Karpas-422 (cell line): ENCODE measurements around the gene NMUR2. TPM values are rescaled to one million over a fixed set of nuclear protein-coding genes. Genes with fewer than 3 reads are reported as not detected.

Experiments
- DNase-seq: peaks from one replicate; pipeline ENCODE4 v3.0.0-alpha.2; 2015
- H2AFZ ChIP-seq: fragments of 200-600 bp; sonication (generic); 2 replicates; pipeline ENCODE4 v1.6.1; 2014; ENCODE audit warnings: antibody characterized with exemption, low read length, mixed read lengths
- H3K27ac ChIP-seq: fragments of 200-600 bp; sonication (generic); 2 replicates; pipeline ENCODE4 v1.5.1; 2014; ENCODE audit warnings: mild to moderate bottlenecking, low read length, moderate library complexity
- H3K27me3 ChIP-seq: fragments of 200-600 bp; sonication (generic); 2 replicates; pipeline ENCODE4 v1.6.1; 2014; ENCODE audit warnings: low read length, mixed read lengths
- H3K36me3 ChIP-seq: fragments of 200-600 bp; sonication (generic); 2 replicates; pipeline ENCODE4 v1.6.1; 2014; ENCODE audit warnings: low read length, mixed read lengths; ENCODE audit not compliant: insufficient read depth
- H3K4me1 ChIP-seq: fragments of 200-600 bp; sonication (generic); 2 replicates; pipeline ENCODE4 v1.6.1; 2014; ENCODE audit warnings: mild to moderate bottlenecking, low read length, mixed read lengths
- H3K4me2 ChIP-seq: fragments of 200-600 bp; sonication (generic); 2 replicates; pipeline ENCODE4 v1.6.1; 2014; ENCODE audit warnings: low read length, low read depth, mild to moderate bottlenecking; ENCODE audit not compliant: poor library complexity, severe bottlenecking
- H3K4me3 ChIP-seq: fragments of 200-600 bp; sonication (generic); 2 replicates; pipeline ENCODE4 v1.5.1; 2014; ENCODE audit warnings: mild to moderate bottlenecking, antibody characterized with exemption, low read length, mixed read lengths
- H3K79me2 ChIP-seq: fragments of 200-600 bp; sonication (generic); 2 replicates; pipeline ENCODE4 v1.6.1; 2014; ENCODE audit warnings: mild to moderate bottlenecking, low read length, mixed read lengths
- H3K9ac ChIP-seq: fragments of 200-600 bp; sonication (generic); 2 replicates; pipeline ENCODE4 v1.6.0; 2014; ENCODE audit warnings: low read length
- H3K9me2 ChIP-seq: fragments of 200-600 bp; sonication (generic), shearing (Covaris generic); replicated peaks from 2 replicates; pipeline ENCODE4 v1.6.0; 2014; ENCODE audit warnings: mild to moderate bottlenecking, low read length, moderate library complexity; ENCODE audit not compliant: insufficient read depth
- H3K9me3 ChIP-seq: fragments of 300-700, 200-600 bp; sonication (generic); 2 replicates; pipeline ENCODE4 v1.6.1; 2014; ENCODE audit warnings: low read length, mixed read lengths
- H4K20me1 ChIP-seq: fragments of 200-600 bp; sonication (generic); 2 replicates; pipeline ENCODE4 v1.6.1; 2014; ENCODE audit warnings: mild to moderate bottlenecking, antibody characterized with exemption, low read length, low read depth; ENCODE audit not compliant: insufficient read depth
- total RNA-seq: library from RNA; depleted of rRNA; stranded (reverse); fragments of >200 nt; shearing (Covaris generic); gene quantifications from 2 replicates; pipeline ENCODE4 v1.2.3, GENCODE V29; 2014; ENCODE audit warnings: low replicate concordance

NMUR2 gene
- total RNA-seq, 1 experiment from 2014 or later = not detected

DNA sequence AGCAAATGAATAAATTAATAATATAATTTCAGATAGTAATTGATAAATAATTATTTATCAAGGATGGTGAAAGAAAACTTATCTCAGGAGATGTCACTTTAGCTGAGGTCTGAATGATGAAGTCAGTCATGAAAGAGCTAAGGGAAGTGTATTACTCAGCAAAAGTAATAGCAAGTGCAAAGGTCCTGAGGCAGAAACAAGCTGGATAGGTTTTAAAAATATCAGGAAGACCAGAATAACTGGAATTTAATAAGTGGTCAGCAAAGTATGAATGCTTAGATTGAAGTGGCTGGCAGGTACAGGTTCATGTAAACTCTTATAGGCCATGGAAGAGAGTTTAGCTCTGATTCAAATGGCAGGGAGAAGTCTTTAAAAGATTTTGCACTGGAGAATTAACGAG is 1.0 kb upstream of the NMUR2 start:
- no peaks in the 10 kb centered on the region for H3K27me3 ChIP-seq
- no peak overlapping the region for H3K9ac ChIP-seq
- H3K27ac ChIP-seq = no peak overlapping the region
- H2AFZ ChIP-seq = no peak overlapping the region
- DNase-seq = no peak
- H3K36me3 ChIP-seq = no peaks in the 10 kb centered on the region
- no peak overlapping the region for H3K4me3 ChIP-seq
- no peaks in the 10 kb centered on the region for H3K79me2 ChIP-seq
- H3K9me3 ChIP-seq = no peaks in the 10 kb centered on the region
- H4K20me1 ChIP-seq = no peaks in the 10 kb centered on the region
- H3K4me2 ChIP-seq = no peak overlapping the region
- no peaks in the 10 kb centered on the region for H3K9me2 ChIP-seq
- no peaks in the 10 kb centered on the region for H3K4me1 ChIP-seq

DNA sequence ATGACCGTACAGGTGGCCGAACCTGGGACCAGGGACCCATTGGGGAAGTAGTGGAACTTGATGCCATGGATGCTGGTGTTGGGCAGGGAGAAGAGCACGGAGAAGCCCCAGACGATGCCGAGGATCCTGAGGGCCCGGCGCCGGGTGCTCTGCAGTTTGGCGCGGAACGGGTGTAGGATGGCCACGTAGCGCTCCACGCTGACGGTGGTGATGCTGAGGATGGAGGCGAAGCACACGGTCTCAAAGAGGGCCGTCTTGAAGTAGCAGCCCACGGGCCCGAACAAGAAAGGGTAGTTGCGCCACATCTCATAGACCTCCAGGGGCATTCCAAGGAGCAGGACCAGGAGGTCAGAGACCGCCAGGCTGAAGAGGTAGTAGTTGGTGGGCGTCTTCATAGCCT is 585 bp downstream of the NMUR2 start:
- Histone ChIP-seq H3K36me3 (no peaks in the 10 kb centered on the region), H3K27ac (no peak overlapping the region), H3K9me2 (no peaks in the 10 kb centered on the region), H3K9me3 (no peaks in the 10 kb centered on the region), H2AFZ (no peak overlapping the region), H4K20me1 (no peaks in the 10 kb centered on the region), H3K27me3 (no peaks in the 10 kb centered on the region), H3K4me3 (no peak overlapping the region), H3K4me1 (no peaks in the 10 kb centered on the region), H3K4me2 (no peak overlapping the region), H3K79me2 (no peaks in the 10 kb centered on the region), H3K9ac (no peak overlapping the region)
- no peak for DNase-seq

DNA sequence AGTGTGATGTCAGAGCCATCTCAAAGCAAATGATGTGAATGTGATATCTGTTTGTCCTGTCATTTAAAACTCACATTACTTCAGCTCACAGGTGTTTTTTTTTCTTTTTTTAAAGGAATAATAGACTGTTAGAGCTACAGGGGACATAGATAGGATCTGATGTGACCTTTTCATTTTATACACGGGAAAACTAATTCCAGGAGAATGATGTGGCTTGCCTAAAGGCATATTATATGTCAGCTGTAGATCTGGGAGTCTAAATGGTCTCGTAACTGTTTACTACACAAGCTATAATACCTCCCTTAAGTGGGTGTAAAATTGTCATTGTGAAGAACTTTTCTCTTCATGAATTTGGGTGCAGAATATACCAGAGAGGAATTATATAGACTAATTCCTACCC is 2.0 kb downstream of the NMUR2 start:
- no peak overlapping the region for H3K27ac ChIP-seq
- H3K27me3 ChIP-seq = no peaks in the 10 kb centered on the region
- H3K4me2 ChIP-seq = no peak overlapping the region
- no peak overlapping the region for H3K9ac ChIP-seq
- no peaks in the 10 kb centered on the region for H3K9me2 ChIP-seq
- H3K36me3 ChIP-seq = no peaks in the 10 kb centered on the region
- no peaks in the 10 kb centered on the region for H3K79me2 ChIP-seq
- DNase-seq = no peak
- no peaks in the 10 kb centered on the region for H3K4me1 ChIP-seq
- H3K4me3 ChIP-seq = no peak overlapping the region
- no peaks in the 10 kb centered on the region for H4K20me1 ChIP-seq
- no peak overlapping the region for H2AFZ ChIP-seq
- no peaks in the 10 kb centered on the region for H3K9me3 ChIP-seq

DNA sequence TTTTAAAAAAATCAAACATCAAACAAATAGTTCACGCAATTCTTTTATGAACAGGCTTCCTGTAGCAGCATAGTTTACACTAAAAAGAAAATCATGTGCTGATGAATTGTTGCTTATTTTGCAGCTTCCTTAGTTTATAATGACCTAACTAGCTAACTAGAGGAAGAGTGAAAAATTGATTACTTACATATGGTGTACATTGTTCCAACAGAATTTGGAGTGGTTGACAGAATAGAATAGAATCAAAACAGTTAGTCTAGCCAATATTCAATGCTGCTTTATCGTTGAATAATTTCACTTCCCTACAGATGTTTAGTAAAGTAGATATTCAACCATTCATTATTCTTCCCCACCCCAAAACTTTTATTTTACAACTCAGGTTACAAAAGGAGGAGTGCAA is 4.2 kb downstream of the NMUR2 start:
- no peak overlapping the region for H3K4me3 ChIP-seq
- H3K27me3 ChIP-seq = no peaks in the 10 kb centered on the region
- H3K4me1 ChIP-seq = no peaks in the 10 kb centered on the region
- H3K27ac ChIP-seq = no peak overlapping the region
- H3K4me2 ChIP-seq = no peak overlapping the region
- H3K9me3 ChIP-seq = no peaks in the 10 kb centered on the region
- no peaks in the 10 kb centered on the region for H3K79me2 ChIP-seq
- H3K9me2 ChIP-seq = no peaks in the 10 kb centered on the region
- no peak for DNase-seq
- no peak overlapping the region for H2AFZ ChIP-seq
- no peaks in the 10 kb centered on the region for H3K36me3 ChIP-seq
- H4K20me1 ChIP-seq = no peaks in the 10 kb centered on the region
- no peak overlapping the region for H3K9ac ChIP-seq

DNA sequence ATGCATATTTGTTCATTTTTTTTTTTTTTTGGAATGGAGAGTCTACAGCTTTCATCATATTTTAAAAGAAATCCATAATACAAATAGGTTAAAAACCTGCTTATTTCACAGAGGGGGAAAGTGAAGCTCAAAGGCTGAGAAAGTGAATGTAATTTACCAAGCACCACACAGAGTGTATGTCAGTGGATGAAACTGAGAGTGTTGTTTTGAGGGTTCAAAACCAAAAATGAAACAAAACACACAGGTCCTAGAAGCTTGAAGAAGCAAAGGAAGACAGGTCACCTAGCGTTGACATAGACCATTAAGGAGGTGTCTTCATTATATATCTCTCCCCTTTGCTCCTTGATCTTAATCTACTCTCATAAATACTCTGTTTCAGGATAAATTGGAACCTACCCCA is 7.5 kb downstream of the NMUR2 start:
- H2AFZ ChIP-seq = no peak overlapping the region
- no peaks in the 10 kb centered on the region for H3K9me3 ChIP-seq
- no peak overlapping the region for H3K4me2 ChIP-seq
- H3K36me3 ChIP-seq = no peaks in the 10 kb centered on the region
- no peaks in the 10 kb centered on the region for H3K9me2 ChIP-seq
- H3K79me2 ChIP-seq = no peaks in the 10 kb centered on the region
- H3K27ac ChIP-seq = no peak overlapping the region
- no peak for DNase-seq
- no peaks in the 10 kb centered on the region for H4K20me1 ChIP-seq
- H3K9ac ChIP-seq = no peak overlapping the region
- no peaks in the 10 kb centered on the region for H3K27me3 ChIP-seq
- H3K4me1 ChIP-seq = no peaks in the 10 kb centered on the region
- no peak overlapping the region for H3K4me3 ChIP-seq

DNA sequence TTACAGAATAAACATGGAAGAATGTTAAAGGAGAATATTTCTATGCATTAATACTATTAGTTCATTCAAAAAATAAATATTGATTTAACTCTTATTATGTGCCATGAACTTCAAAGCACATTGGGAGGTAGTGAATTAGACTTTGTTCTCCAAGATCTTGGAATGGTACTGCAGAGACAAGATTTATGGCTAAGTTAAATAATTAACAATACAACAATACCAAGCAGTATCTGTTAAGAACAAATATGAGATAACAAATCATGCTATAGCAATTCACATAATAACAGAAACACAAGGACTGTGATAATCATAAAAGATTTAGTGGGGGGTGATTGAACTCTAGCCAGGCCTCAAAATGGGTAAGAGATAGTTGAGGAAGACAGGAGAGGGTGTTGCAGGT is 11.6 kb downstream of the NMUR2 start:
- Histone ChIP-seq H3K79me2 (no peaks in the 10 kb centered on the region), H3K27me3 (no peaks in the 10 kb centered on the region), H3K27ac (no peak overlapping the region), H3K4me1 (no peaks in the 10 kb centered on the region), H3K9me2 (no peaks in the 10 kb centered on the region), H3K4me2 (no peak overlapping the region), H3K4me3 (no peak overlapping the region), H3K36me3 (no peaks in the 10 kb centered on the region), H3K9me3 (no peaks in the 10 kb centered on the region), H3K9ac (no peak overlapping the region), H4K20me1 (no peaks in the 10 kb centered on the region), H2AFZ (no peak overlapping the region)
- DNase-seq = no peak

DNA sequence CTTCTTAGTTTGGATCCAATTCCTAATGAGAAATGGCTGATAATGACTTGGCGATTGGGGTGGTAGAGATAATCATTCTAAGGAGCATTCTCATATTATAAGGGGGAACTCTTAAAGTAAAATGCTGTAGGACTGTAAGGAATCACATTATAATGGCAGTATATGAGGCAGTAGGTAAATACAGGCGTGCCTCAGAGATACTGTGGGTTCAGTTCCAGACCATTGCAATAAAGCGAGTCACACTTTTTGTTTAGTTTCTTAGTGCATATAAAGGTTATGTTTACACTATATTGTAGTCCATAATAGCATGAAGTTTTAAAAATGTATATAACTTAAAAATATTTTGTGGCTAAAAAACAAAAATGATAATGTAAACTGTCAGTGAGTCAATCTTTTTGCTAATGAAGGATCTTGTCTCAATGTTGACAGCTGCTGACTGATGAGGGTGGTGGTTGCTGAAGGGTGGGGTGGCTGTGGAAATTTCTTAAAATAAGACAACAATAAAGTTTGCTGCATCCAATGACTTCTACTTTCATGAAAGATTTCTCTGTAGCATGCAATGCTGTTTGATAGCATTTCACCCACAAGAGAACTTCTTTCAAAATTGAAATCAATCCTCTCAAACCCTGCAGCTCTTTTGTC is 15.8 kb downstream of the NMUR2 start:
- H3K4me1 ChIP-seq = no peaks in the 10 kb centered on the region
- H3K4me2 ChIP-seq = no peak overlapping the region
- no peaks in the 10 kb centered on the region for H3K27me3 ChIP-seq
- no peaks in the 10 kb centered on the region for H3K79me2 ChIP-seq
- H4K20me1 ChIP-seq = no peaks in the 10 kb centered on the region
- no peaks in the 10 kb centered on the region for H3K9me3 ChIP-seq
- no peak overlapping the region for H3K4me3 ChIP-seq
- no peak overlapping the region for H3K9ac ChIP-seq
- H3K9me2 ChIP-seq = no peaks in the 10 kb centered on the region
- H3K27ac ChIP-seq = no peak overlapping the region
- no peak overlapping the region for H2AFZ ChIP-seq
- no peak for DNase-seq
- no peaks in the 10 kb centered on the region for H3K36me3 ChIP-seq

DNA sequence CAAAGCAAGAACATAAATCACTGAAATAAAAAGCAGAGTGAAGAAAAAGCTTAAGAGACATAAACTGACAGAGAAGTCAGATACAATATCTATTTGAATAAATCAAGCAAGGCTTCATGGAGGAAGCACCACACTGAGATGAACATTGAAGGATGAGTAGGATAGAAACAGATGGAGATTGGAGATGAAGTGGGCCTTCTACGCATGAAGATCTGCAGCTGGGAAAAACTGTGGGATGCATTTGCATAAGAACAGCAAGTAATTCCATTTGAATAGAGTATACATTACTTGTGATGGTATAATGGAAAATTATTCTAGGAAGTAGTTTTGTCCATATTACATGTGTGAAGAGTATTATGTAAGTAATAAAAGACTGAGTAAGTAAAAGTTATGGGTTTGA is 16.5 kb downstream of the NMUR2 start:
- Histone ChIP-seq H3K9me3 (no peaks in the 10 kb centered on the region), H4K20me1 (no peaks in the 10 kb centered on the region), H3K4me1 (no peaks in the 10 kb centered on the region), H3K4me2 (no peak overlapping the region), H3K4me3 (no peak overlapping the region), H3K27ac (no peak overlapping the region), H3K9me2 (no peaks in the 10 kb centered on the region), H3K79me2 (no peaks in the 10 kb centered on the region), H3K9ac (no peak overlapping the region), H3K27me3 (no peaks in the 10 kb centered on the region), H3K36me3 (no peaks in the 10 kb centered on the region), H2AFZ (no peak overlapping the region)
- DNase-seq = no peak
